NCI-H524 treated with DMSO at 0.1 percent for 48 hours (cell line): Measurements from ENCODE around the gene ADGRG6.
"Not testable (repeated sequence)": the region's sequence is repeated elsewhere in the genome, so short reads cannot be mapped to it uniquely, and the experiment has no call there.

ENCODE experiments used
- DNase-seq: peaks from one replicate; lab custom pipeline; 2025; lab: John Stamatoyannopoulos, UW

The ADGRG6 gene

GRCh38 chr6:142301651-142302391 lies at the start of gene ADGRG6:
Gene ADGRG6 (plus strand): TSS chr6:142302007. CDS start chr6:142302330, 323 bp downstream.
- DNase-seq: no peak

DNA sequence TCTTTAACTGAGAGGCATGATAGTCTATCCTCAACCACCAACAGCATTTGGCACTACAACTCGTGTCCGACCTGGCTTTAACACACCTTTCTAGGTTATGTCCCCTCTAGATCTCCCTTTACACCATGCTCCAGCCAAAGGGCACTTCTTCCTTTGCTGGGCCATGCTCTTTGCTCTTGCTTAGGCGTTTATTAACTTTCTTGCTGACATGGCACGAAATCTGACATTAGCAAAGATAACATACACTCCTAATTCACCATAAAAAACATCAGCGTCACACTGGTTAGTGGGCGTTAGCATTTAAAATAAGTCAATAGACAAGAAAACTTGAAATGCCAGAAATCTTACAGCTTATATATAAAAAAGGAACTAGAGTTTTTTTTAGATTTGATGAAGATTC lies 47.3 kb upstream of the ADGRG6 start:
- no peak for DNase-seq

DNA sequence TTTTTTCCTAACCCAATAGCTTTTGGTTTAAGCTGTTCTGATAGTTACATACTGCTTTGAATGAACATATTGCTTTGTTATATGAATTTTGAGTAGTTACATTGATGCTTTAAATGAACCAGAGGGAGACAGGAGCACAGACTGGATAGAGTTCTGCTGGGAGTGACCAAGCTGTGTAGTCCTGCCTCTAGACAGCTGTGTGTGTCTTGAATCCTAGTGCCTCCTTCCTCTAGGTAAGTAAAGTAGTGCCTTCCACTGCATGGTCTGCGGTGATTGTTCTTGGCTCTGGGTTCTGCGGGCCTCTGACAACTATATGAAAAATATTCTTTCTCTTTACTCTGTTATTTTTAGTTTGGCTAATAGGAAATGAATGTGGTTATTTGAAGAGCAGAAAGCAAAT lies 46.0 kb upstream of the ADGRG6 start:
- DNase-seq: no peak

DNA sequence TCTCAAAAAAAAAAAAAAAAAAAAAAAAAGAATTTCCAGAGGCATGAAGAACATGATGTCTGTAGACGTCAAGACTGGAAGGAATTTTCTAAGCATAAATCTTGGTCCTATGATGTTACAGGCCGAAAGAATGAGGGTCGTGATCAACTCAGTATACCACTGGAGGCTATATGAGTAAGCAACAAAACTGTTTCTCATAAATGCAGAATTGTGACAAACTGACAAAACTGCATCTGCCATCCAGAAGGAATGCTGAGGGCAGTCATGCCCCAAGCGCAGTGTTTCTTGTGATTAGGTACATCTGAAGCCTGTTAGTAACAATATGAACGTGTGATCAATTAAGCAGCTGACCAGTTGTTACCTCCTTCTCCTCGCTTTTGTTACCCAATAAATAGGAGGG lies 43.5 kb upstream of the ADGRG6 start:
- DNase-seq: no peak

- no peak for DNase-seq
Measured at GRCh38 chr6:142258757-142259156, 43.0 kb upstream of the ADGRG6 start.

- no peak for DNase-seq
Measured at GRCh38 chr6:142260748-142261147, 41.1 kb upstream of the ADGRG6 start.

- no peak for DNase-seq
Measured at GRCh38 chr6:142262231-142262630, 39.6 kb upstream of the ADGRG6 start.

GRCh38 chr6:142265476-142265875 lies 36.3 kb upstream of the ADGRG6 start:
- DNase-seq: no peak

- DNase-seq: no peak
Measured at GRCh38 chr6:142266060-142266459, 35.7 kb upstream of the ADGRG6 start.

DNA sequence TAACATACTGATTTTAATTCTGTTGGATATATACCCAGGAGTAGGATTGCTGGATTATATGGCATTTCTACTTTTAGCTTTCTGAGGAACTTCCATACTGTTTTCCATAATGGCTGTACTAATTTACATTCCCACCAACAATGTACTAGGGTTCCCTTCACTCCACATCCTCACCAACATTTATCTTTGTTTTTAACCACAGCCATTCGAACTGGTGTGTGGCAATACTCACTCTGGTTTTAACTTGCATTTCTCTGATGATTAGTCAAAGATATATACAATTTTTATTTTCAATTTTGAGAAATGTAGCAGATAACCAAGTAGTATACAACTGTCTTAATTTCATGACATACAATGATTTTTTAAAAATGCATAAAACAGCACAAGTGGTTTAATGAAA lies 30.3 kb upstream of the ADGRG6 start:
- no peak for DNase-seq

DNA sequence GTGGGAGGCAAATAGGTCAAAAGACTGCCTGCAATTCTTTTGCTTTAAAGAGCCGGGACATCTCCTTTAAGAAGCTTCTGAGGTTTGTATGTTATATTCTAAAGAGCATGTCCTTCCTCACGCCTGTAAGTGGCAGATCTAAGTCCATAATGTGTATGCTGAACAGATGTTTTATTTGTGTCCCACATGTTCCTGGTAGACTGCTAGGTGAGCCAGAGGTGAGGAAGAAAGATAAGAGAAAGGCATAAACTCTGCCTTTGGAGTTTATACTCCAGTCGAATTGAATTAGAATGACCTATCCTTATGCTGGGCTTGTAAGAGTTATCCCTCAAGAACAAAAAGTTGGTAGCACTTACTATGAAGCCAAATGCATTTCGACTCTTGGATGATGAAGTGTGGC lies 27.2 kb upstream of the ADGRG6 start:
- DNase-seq: no peak

- no peak for DNase-seq
Measured at GRCh38 chr6:142275236-142276006, 26.4 kb upstream of the ADGRG6 start.

DNA sequence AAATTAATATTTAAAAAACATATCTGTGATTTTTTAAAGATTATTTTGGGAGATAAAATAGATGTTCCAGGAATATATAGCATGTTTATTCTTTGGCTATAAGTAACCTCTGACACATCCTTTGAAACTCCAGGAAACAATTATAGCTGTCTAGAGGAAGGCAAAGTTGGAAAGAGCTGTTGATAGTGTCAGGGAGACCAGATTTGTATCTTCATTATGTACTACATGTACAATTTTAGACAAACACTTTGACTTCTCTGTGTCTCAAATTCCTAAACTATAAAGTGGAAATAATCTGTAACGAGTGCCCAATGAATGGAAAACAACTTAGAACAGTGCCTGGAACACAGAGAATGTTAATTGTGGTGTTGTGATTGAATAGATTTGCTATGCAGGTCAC lies 25.6 kb upstream of the ADGRG6 start:
- DNase-seq: no peak

DNA sequence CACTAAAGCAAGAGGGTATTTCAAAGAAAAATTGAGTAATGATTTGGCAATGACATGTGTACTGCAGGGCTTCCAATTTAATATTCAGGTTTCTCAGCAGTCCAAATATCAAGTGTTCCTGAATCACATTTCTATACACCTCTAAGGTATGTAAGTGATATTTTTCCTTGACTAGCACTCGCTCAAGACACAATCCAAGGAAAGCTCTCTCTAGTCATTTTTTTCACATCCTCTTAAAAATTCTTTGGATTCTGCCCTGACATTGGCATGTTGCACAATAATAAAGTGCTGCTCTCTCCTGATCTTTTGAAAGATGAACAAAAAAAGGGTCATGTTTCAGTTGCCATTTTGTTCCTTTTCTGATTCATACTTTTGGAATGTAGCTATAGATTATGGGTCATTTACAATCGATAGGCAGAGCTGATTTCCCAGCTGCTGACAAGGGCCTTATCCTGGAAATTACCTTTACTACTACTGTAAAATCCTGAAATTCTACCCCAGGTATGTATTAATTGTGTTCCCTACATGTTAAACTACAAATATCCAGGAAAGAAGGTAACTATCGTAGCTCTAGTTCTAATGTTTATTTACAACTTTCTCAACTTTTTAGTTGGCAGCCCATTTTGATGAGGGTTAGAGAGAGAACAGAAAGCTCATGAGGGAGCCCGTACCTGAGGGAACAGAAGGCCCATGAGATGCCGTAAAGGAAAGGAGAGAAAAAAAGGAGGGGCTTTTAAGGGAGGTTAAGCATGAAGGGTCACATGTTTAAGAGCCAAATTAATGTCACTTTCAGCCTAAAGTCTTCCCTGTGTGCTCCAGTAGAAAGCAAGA lies 22.2 kb upstream of the ADGRG6 start:
- no peak for DNase-seq

DNA sequence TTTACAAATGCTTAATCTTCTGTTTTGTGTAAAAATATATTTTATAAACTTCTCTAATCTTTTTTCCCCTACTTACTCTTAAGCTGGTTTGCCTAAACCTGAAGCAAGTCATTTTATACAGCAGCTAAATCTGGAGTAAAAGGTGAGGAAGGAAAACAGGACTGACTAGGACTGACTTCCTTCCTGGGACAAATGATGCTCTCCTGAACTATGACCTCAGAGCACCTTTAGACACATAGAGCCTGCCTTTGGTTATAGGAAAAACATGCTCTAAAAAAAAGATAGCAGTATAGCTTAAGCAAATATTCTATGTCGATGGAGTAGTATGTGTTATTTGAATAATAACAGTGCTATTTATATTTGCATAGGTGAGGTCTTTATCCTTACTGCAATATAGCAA lies 21.5 kb upstream of the ADGRG6 start:
- no peak for DNase-seq

GRCh38 chr6:142280927-142281326 lies 20.9 kb upstream of the ADGRG6 start:
- no peak for DNase-seq

DNA sequence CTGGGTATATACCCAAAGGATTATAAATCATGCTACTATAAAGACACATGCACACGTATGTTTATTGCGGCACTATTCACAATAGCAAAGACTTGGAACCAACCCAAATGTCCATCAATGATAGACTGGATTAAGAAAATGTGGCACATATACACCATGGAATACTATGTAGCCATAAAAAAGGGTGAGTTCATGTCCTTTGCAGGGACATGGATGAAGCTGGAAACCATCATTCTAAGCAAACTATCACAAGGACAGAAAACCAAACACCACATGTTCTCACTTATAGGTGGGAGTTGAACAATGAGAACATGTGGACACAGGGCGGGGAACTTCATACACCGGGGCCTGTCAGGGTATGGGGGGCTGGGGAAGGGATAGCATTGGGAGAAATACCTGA lies 18.7 kb upstream of the ADGRG6 start:
- DNase-seq: not testable (repeated sequence)

- DNase-seq: no peak
Measured at GRCh38 chr6:142284419-142284818, 17.4 kb upstream of the ADGRG6 start.

DNA sequence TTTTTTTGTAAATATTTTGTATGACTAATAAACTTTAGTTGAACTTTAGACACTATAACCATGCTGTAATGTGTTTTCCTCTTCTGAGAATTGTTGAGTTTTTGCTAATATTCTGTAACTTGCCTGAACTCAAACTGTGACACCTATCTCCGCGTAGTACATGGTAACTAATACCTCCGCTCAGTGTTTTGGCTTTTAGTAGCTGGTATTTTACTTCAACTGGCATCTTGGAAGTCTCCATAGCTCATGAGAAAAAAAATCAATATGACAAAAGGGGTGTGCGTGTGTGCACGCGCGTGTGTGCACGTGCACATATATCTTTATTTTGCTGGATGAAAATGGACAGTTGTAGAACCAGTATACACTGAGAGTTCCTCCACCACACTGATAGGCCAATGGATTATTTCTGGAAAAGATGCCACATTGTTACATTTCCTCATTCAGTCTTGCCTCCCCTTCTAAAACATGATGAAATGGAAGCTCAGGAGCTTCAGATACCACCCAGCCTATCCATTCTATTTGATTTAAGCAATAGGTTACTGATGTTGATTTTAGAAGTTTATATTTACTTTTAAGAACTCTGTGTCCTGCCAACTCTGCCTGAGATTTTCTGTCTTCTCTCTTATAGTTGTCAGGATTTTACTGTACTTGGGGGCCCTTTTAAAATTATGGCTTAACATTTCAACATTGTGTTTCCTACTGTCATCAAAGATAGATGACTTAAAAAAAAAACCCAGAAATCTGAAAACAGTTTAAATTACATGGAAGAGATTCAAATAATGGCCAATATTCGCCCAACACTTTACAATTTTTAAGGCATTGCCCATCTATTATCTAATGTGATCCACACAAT lies 16.3 kb upstream of the ADGRG6 start:
- DNase-seq: no peak

DNA sequence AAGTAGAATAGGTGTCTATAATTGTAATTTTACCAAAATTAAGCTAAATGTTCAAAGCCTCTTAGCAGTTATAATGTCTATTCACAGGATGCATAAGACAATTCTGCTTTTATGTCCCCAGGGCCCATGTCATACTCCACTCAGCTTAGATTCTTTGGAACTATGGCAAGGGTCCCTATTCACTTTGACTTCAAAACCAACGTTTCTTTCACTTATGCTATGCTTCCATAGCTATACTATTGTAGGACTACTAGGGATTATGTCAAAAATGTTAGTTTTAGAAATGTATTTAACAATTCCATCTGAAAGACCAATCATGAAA lies 15.8 kb upstream of the ADGRG6 start:
- no peak for DNase-seq

DNA sequence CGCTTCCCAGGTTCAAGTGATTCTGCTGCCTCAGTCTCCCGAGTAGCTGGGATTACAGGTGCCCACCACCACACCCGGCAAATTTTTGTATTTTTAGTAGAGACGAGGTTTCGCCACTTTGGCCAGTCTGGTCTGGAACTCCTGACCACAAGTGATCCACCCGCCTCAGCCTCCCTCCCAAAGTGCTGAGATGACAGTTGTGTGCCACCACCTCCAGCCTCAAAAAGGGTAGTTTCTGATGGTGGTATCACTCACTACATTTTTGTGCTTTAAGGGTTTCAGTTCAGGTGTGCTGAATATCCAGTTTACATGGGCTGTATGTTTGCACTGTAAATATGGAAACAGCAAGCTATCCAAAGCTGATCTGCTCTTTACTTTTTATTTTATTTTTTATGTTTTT lies 12.1 kb upstream of the ADGRG6 start:
- no peak for DNase-seq

GRCh38 chr6:142290851-142291250 lies 11.0 kb upstream of the ADGRG6 start:
- DNase-seq: no peak
